Fibroblast of lung (primary cell): ENCODE results near the gene MLST8. TPM values are rescaled to one million over a fixed set of nuclear protein-coding genes. Genes with fewer than 3 reads are reported as not detected.

Experiments used
- DNase-seq, 2 donors: peaks; one replicate each; pipeline versions ENCODE4 v3.0.0 to v3.0.0-alpha.2; 2010; ENCODE audit warnings: low read depth in 2 of 2
- H2AFZ ChIP-seq: 2 replicates; pipeline ENCODE4 v1.5.1; 2012; ENCODE audit warnings: low read length, control low read depth, inconsistent platforms
- H3K27ac ChIP-seq: 2 replicates; pipeline ENCODE4 v1.5.1; 2011; ENCODE audit warnings: low read length, control low read depth; ENCODE audit not compliant: insufficient read depth
- H3K27me3 ChIP-seq: 2 replicates; pipeline ENCODE4 v1.5.1; 2011; ENCODE audit warnings: mild to moderate bottlenecking, low read length; ENCODE audit not compliant: control insufficient read depth, insufficient read depth
- H3K36me3 ChIP-seq: 2 replicates; pipeline ENCODE4 v1.5.1; 2011; ENCODE audit warnings: low read length; ENCODE audit not compliant: control insufficient read depth, insufficient read depth
- H3K4me1 ChIP-seq: 2 replicates; pipeline ENCODE4 v1.5.1; 2011; ENCODE audit warnings: low read length; ENCODE audit not compliant: control insufficient read depth, insufficient read depth; ENCODE audit errors: extremely low read depth
- H3K4me2 ChIP-seq: 2 replicates; pipeline ENCODE4 v1.5.1; 2011; ENCODE audit warnings: low read length, control low read depth; ENCODE audit not compliant: insufficient read depth; ENCODE audit errors: extremely low read depth
- H3K4me3 ChIP-seq, 4 experiments: fragments of 200-600 bp in 1 of 4; sonication (generic) in 1 of 4; replicated peaks in 1 of 4; 2 replicates each; pipeline ENCODE4 v1.5.1; 2011 to 2016; ENCODE audit warnings: low read length in 4 of 4, low read depth in 3 of 4, mild to moderate bottlenecking in 3 of 4, control low read depth in 2 of 4, inconsistent platforms in 1 of 4, mixed read lengths in 1 of 4; ENCODE audit not compliant: insufficient read depth in 1 of 4; ENCODE audit errors: control extremely low read depth in 1 of 4
- H3K79me2 ChIP-seq: 2 replicates; pipeline ENCODE4 v1.5.1; 2012; ENCODE audit warnings: mild to moderate bottlenecking, low read length, inconsistent platforms; ENCODE audit not compliant: control insufficient read depth, insufficient read depth
- H3K9ac ChIP-seq: 2 replicates; pipeline ENCODE4 v1.5.1; 2011; ENCODE audit warnings: mild to moderate bottlenecking, low read length, control low read depth; ENCODE audit not compliant: insufficient read depth
- H3K9me3 ChIP-seq: 2 replicates; pipeline ENCODE4 v1.5.1; 2012; ENCODE audit warnings: low read depth, low read length; ENCODE audit not compliant: control insufficient read depth, insufficient read depth
- H4K20me1 ChIP-seq: 2 replicates; pipeline ENCODE4 v1.5.1; 2011; ENCODE audit warnings: low read length; ENCODE audit not compliant: control insufficient read depth, insufficient read depth; ENCODE audit errors: extremely low read depth
- EZH2 ChIP-seq: IDR thresholded peaks from 2 replicates; pipeline ENCODE4 v1.5.1; 2012; ENCODE audit warnings: low read length, control low read depth, mild to moderate bottlenecking; ENCODE audit errors: missing control alignments
- polyA plus RNA-seq, 2 donors: library from polyadenylated mRNA; depleted of rRNA in 1 of 2; stranded (reverse) in 1 of 2; unstranded in 1 of 2; fragments of >200 nt; gene quantifications; 2 replicates each; pipeline ENCODE4 v1.2.1, GENCODE V29; 2011 to 2012; ENCODE audit warnings: missing spikeins in 1 of 2
- total RNA-seq: library from RNA; depleted of rRNA; stranded (reverse); fragments of >200 nt; gene quantifications from 2 replicates; pipeline ENCODE4 v1.2.1, GENCODE V29; 2014
- TF ChIP-seq, protein P1 (sequence below), 2 donors: IDR thresholded peaks in 1 of 2; conservative IDR thresholded peaks in 1 of 2; 1 replicate in 1 of 2; 2 replicates in 1 of 2; pipeline ENCODE4 v1.5.1; 2011 to 2012; ENCODE audit warnings: low read length in 2 of 2, control low read depth in 1 of 2, inconsistent platforms in 1 of 2, low read depth in 1 of 2, mild to moderate bottlenecking in 1 of 2

MLST8 gene
- total and polyA plus RNA-seq, 2 donors (not counting 1 experiment from before 2014, with no cell fraction given): 16.8 to 30.9 TPM

DNA sequence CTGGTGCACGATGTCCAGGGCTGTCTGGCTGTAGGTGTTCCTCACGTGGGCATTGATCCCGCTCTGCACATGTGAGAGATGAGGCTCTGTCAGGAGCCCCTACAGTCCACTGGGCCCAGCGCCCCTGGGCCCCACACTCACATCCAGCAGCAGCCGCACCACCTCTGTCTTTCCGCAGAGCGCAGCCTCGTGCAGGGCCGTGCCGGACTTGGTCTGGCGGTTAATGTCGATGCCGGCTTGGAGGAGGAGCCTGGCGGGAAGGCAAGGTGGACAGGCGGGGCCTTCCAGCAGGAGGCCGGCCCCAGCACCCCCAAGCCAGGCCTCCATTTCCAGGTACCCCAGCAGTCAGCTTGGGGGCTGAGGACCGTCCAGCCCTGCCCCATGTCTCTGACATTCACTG is 18.0 kb upstream of the MLST8 start:
- no peak overlapping the region for H3K4me3 ChIP-seq
- TF ChIP-seq, protein P1, sequence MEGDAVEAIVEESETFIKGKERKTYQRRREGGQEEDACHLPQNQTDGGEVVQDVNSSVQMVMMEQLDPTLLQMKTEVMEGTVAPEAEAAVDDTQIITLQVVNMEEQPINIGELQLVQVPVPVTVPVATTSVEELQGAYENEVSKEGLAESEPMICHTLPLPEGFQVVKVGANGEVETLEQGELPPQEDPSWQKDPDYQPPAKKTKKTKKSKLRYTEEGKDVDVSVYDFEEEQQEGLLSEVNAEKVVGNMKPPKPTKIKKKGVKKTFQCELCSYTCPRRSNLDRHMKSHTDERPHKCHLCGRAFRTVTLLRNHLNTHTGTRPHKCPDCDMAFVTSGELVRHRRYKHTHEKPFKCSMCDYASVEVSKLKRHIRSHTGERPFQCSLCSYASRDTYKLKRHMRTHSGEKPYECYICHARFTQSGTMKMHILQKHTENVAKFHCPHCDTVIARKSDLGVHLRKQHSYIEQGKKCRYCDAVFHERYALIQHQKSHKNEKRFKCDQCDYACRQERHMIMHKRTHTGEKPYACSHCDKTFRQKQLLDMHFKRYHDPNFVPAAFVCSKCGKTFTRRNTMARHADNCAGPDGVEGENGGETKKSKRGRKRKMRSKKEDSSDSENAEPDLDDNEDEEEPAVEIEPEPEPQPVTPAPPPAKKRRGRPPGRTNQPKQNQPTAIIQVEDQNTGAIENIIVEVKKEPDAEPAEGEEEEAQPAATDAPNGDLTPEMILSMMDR (conservative IDR thresholded peaks at IDR 0.05 in 1 of 2, IDR thresholded peaks at IDR 0.05 in 1 of 2; ENCODE audit: low read depth in 1 of 2, low read length in 2 of 2): no peak
- no peak for TF ChIP-seq EZH2
- no peaks in the 10 kb centered on the region for H3K27me3 ChIP-seq
- no peaks in the 10 kb centered on the region for H3K36me3 ChIP-seq
- H3K9ac ChIP-seq: no peak overlapping the region
- no peaks in the 10 kb centered on the region for H3K79me2 ChIP-seq
- H4K20me1 ChIP-seq: no peaks in the 10 kb centered on the region
- no peaks in the 10 kb centered on the region for H3K9me3 ChIP-seq
- DNase-seq: no peak
- no peak overlapping the region for H3K4me2 ChIP-seq
- H3K27ac ChIP-seq: no peak overlapping the region
- H2AFZ ChIP-seq: no peak overlapping the region
- H3K4me1 ChIP-seq: no peaks in the 10 kb centered on the region

DNA sequence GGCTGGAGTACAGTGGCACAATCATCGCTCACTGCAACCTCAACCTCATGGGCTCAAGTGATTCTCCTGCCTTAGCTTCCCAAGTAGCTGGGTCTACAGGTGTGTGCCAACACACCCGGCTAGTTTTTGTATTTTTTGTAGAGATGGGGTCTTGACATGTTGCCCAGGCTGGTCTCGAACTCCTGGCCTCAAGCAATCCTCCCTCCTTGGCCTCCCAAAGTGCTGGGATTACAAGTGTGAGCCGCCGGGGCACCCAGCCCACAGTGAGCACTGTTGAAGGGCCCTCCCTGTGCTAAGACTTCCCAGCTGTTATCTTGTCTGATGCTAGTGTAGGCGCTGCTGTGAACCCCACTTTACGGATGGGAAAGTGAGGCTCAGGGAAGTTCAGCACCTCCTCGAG is 16.9 kb upstream of the MLST8 start:
- H3K27me3 ChIP-seq: no peaks in the 10 kb centered on the region
- no peak overlapping the region for H2AFZ ChIP-seq
- H3K4me2 ChIP-seq: no peak overlapping the region
- no peaks in the 10 kb centered on the region for H3K36me3 ChIP-seq
- no peak overlapping the region for H3K27ac ChIP-seq
- DNase-seq: no peak
- H3K9ac ChIP-seq: no peak overlapping the region
- no peaks in the 10 kb centered on the region for H3K9me3 ChIP-seq
- no peaks in the 10 kb centered on the region for H3K79me2 ChIP-seq
- no peaks in the 10 kb centered on the region for H4K20me1 ChIP-seq
- TF ChIP-seq, protein P1 (conservative IDR thresholded peaks at IDR 0.05 in 1 of 2, IDR thresholded peaks at IDR 0.05 in 1 of 2; ENCODE audit: low read depth in 1 of 2, low read length in 2 of 2): no peak
- TF ChIP-seq EZH2: no peak
- H3K4me3 ChIP-seq: no peak overlapping the region
- no peaks in the 10 kb centered on the region for H3K4me1 ChIP-seq

DNA sequence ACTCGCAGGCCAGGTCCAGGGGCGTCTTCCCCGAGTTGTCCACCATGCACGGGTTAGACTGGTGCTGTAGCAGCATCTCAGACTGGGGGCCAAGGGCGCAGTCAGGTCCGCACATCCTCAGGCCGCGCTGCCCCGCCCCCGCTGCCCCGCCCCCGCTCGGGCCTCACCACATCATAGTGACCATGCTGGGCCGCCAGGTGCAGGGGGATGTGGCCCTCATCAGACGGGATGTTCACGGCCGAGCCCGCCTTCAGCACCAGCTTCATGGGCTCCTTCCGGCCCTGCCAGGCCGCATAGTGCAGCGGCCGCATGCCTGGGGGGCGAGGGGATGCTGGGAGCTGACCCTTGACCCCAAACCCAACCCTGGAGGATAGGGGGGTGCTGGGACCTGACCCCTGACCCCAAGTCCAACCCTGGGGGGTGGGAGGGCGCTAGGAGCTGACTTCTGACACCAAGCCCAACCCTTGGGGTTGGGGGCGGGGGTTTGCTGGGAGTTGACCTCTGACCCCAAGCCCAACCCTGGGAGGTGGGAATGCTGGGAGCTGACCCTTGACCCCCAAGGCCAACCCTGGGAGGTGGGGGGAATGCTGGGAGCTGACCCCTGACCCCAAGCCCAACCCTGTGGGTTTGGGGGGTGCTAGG is 15.9 kb upstream of the MLST8 start:
- Histone ChIP-seq H3K9ac (no peak overlapping the region), H3K4me2 (no peak overlapping the region), H4K20me1 (no peaks in the 10 kb centered on the region), H3K4me1 (no peaks in the 10 kb centered on the region), H2AFZ (no peak overlapping the region), H3K27me3 (peaks cover 2% of the 10 kb centered on the region), H3K27ac (no peak overlapping the region), H3K4me3 (no peak overlapping the region), H3K9me3 (no peaks in the 10 kb centered on the region), H3K36me3 (no peaks in the 10 kb centered on the region), H3K79me2 (no peaks in the 10 kb centered on the region)
- TF ChIP-seq, protein P1 (conservative IDR thresholded peaks at IDR 0.05 in 1 of 2, IDR thresholded peaks at IDR 0.05 in 1 of 2; ENCODE audit: low read depth in 1 of 2, low read length in 2 of 2): no peak
- TF ChIP-seq EZH2: no peak
- DNase-seq: no peak
